Measurements from ENCODE around the gene SPX.

Gene SPX

DNA sequence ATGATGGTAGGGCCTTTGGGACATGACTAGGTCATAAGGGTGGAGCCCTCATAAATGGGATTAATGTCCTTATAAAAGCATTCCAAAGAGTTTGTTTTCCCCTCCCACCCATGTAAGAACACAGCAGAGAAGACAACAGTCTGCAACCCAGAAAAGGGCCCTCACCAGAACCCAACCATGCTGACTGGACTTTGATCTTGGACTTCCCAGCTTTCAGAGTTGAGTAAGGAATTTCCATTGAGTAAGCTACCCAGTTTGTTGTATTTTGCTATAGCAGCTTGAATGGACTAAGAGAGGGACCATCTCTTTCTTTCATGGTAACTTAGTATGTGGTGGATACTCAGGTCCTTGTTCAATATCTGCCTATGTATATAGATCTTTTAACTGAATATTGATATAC, 2.9 kb upstream of the SPX start:
- H2BK5ac ChIP-seq (ENCODE audit: low read depth, low read length, poor library complexity, severe bottlenecking) = no peak overlapping the region
- H3K14ac ChIP-seq (ENCODE audit: low read length in 2 of 2) = no peak overlapping the region
- DNase-seq = no peak
- no peaks in the 10 kb centered on the region for H3K9me3 ChIP-seq (ENCODE audit: control insufficient read depth, low read length)
- H3K27me3 ChIP-seq (ENCODE audit: control insufficient read depth in 1 of 2, insufficient read depth in 1 of 2, low read length in 2 of 2) = peaks cover 0 to 5% of the 10 kb centered on the region in 2 experiments
- H3K4me1 ChIP-seq (ENCODE audit: control insufficient read depth, insufficient read depth, low read depth, low read length) = no peaks in the 10 kb centered on the region
- H2BK12ac ChIP-seq (ENCODE audit: low read length in 2 of 2) = no peak overlapping the region
- no peak overlapping the region for H4K91ac ChIP-seq (ENCODE audit: low read length)
- no peak overlapping the region for H3K27ac ChIP-seq (ENCODE audit: low read length, poor library complexity, severe bottlenecking)
- H3K18ac ChIP-seq (ENCODE audit: low read depth in 1 of 2, low read length in 2 of 2) = no peak overlapping the region
- no peak overlapping the region for H2AFZ ChIP-seq (ENCODE audit: low read depth, low read length)
- H3K4me2 ChIP-seq (ENCODE audit: low read length, poor library complexity, severe bottlenecking) = no peak overlapping the region
- no peak overlapping the region for H3K4me3 ChIP-seq (ENCODE audit: insufficient read depth in 1 of 2, low read depth in 1 of 2, low read length in 2 of 2)
- no peak overlapping the region for H3K4ac ChIP-seq (ENCODE audit: low read depth in 1 of 2, low read length in 2 of 2)
- peaks cover 0 to 9% of the 10 kb centered on the region in 2 experiments for H3K36me3 ChIP-seq (ENCODE audit: control insufficient read depth in 1 of 2, insufficient read depth in 2 of 2, low read depth in 1 of 2, low read length in 2 of 2)
- H3K79me1 ChIP-seq (replicated peaks; ENCODE audit: low read length, poor library complexity, severe bottlenecking) = no peaks in the 10 kb centered on the region
- no peak overlapping the region for H2BK15ac ChIP-seq (ENCODE audit: low read depth, poor library complexity, severe bottlenecking)
- H4K8ac ChIP-seq (ENCODE audit: low read length) = no peak overlapping the region
- no peak overlapping the region for H3K23ac ChIP-seq (ENCODE audit: low read length in 2 of 2)
- H3K9ac ChIP-seq (ENCODE audit: low read length) = no peak overlapping the region
- H2BK120ac ChIP-seq (ENCODE audit: low read depth, low read length) = no peak overlapping the region
- no peak overlapping the region for H2AK5ac ChIP-seq (ENCODE audit: low read length, severe bottlenecking)

DNA sequence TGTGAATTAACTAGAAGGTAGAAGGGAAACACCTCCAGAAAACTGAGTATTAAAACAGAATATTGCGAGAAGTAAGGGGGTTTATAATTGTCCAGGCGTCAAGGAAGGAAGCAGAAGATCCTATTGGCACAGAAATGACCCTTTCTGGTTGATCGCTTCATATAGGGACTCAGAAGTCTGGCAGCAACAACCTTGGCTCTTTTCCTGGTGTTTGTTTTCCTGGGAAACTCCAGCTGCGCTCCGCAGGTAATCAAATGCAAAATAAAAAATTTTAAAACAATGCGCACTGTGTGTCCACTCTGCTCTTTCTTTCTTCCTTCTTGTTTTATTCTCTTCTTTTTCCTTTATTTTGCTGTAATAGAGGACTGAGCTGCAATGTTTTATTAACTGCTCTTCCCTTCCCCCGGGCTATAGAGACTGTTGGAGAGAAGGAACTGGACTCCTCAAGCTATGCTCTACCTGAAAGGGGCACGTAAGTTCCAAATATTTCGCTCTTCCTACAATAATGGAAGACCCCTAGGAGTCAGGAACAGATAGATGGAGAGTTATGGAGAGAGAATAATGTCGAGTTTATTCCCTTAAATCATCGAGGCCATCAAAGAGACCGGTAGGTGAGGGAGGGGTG, 737 bp downstream of the SPX start:
- no peaks in the 10 kb centered on the region for H3K9me3 ChIP-seq (ENCODE audit: control insufficient read depth, low read length)
- H2BK12ac ChIP-seq (ENCODE audit: low read length in 2 of 2) = no peak overlapping the region
- H3K4me2 ChIP-seq (ENCODE audit: low read length, poor library complexity, severe bottlenecking) = peak overlapping the region; percentile 97
- DNase-seq = no peak
- H3K14ac ChIP-seq (ENCODE audit: low read length in 2 of 2) = no peak overlapping the region
- no peaks in the 10 kb centered on the region for H3K4me1 ChIP-seq (ENCODE audit: control insufficient read depth, insufficient read depth, low read depth, low read length)
- no peak overlapping the region for H3K4ac ChIP-seq (ENCODE audit: low read depth in 1 of 2, low read length in 2 of 2)
- H2AFZ ChIP-seq (ENCODE audit: low read depth, low read length) = no peak overlapping the region
- no peak overlapping the region for H4K91ac ChIP-seq (ENCODE audit: low read length)
- H3K4me3 ChIP-seq (ENCODE audit: insufficient read depth in 1 of 2, low read depth in 1 of 2, low read length in 2 of 2) = peak overlapping the region; percentile 70 to 89
- H2BK5ac ChIP-seq (ENCODE audit: low read depth, low read length, poor library complexity, severe bottlenecking) = no peak overlapping the region
- H2BK15ac ChIP-seq (ENCODE audit: low read depth, poor library complexity, severe bottlenecking) = no peak overlapping the region
- no peak overlapping the region for H3K18ac ChIP-seq (ENCODE audit: low read depth in 1 of 2, low read length in 2 of 2)
- 64% methylated on average over 9 of the region's 12 CpGs for WGBS
- H4K8ac ChIP-seq (ENCODE audit: low read length) = no peak overlapping the region
- H3K27me3 ChIP-seq (ENCODE audit: control insufficient read depth in 1 of 2, insufficient read depth in 1 of 2, low read length in 2 of 2) = peaks cover 0 to 15% of the 10 kb centered on the region in 2 experiments
- no peak overlapping the region for H3K27ac ChIP-seq (ENCODE audit: low read length, poor library complexity, severe bottlenecking)
- no peak overlapping the region for H2AK5ac ChIP-seq (ENCODE audit: low read length, severe bottlenecking)
- peak overlapping the region; percentile 67 for H3K9ac ChIP-seq (ENCODE audit: low read length)
- no peak overlapping the region for H3K23ac ChIP-seq (ENCODE audit: low read length in 2 of 2)
- H2BK120ac ChIP-seq (ENCODE audit: low read depth, low read length) = no peak overlapping the region
- H3K36me3 ChIP-seq (ENCODE audit: control insufficient read depth in 1 of 2, insufficient read depth in 2 of 2, low read depth in 1 of 2, low read length in 2 of 2) = no peaks in the 10 kb centered on the region
- no peaks in the 10 kb centered on the region for H3K79me1 ChIP-seq (replicated peaks; ENCODE audit: low read length, poor library complexity, severe bottlenecking)

DNA sequence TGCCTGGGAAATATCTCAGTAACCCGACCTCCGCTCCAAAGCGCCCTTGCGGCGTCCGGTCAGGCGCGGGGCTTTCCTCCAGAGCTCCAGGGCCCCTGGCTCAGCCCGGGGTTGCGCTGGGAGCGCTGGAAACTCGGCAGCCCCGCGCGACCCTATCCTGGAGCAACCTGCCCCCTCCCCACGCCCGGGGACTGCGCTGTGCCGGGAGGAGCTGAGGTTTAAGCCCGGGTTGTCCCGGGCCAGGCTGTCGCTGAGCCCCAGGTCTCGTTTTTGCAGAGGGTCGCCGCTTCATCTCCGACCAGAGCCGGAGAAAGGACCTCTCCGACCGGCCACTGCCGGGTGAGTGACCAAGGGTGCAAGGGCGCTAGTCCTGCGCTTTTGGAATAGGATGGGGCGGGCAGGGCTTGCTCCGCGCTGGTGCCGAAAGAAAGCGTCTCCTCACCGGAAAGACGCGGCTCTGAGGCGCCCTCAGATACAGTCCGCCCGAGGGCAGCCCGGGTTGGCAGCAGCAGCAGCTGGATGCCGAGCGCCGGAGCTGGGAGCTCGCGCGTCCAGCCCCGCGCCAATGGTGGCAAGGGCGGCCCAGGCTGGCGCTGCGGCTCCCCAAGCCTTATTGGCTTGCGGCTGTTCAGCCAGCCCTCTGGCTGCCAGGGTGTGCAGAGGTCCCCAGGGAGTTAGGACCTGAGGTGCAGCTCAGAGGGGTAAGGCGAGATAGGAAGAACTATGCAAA, 1.5 kb downstream of the SPX start:
- Histone ChIP-seq H2BK15ac (ENCODE audit: low read depth, poor library complexity, severe bottlenecking) (no peak overlapping the region), H4K91ac (ENCODE audit: low read length) (peak overlapping the region; percentile 27), H2AFZ (ENCODE audit: low read depth, low read length) (peak overlapping the region; percentile 72), H3K4me2 (ENCODE audit: low read length, poor library complexity, severe bottlenecking) (peak overlapping the region; percentile 97), H3K14ac (ENCODE audit: low read length in 2 of 2) (no peak overlapping the region), H3K23ac (ENCODE audit: low read length in 2 of 2) (no peak overlapping the region), H2AK5ac (ENCODE audit: low read length, severe bottlenecking) (no peak overlapping the region), H4K8ac (ENCODE audit: low read length) (peak overlapping the region; percentile 51), H3K36me3 (ENCODE audit: control insufficient read depth in 1 of 2, insufficient read depth in 2 of 2, low read depth in 1 of 2, low read length in 2 of 2) (no peaks in the 10 kb centered on the region), H3K9me3 (ENCODE audit: control insufficient read depth, low read length) (no peaks in the 10 kb centered on the region), H3K27me3 (ENCODE audit: control insufficient read depth in 1 of 2, insufficient read depth in 1 of 2, low read length in 2 of 2) (peaks cover 0 to 15% of the 10 kb centered on the region in 2 experiments), H3K79me1 (replicated peaks; ENCODE audit: low read length, poor library complexity, severe bottlenecking) (no peaks in the 10 kb centered on the region), H3K4me3 (ENCODE audit: insufficient read depth in 1 of 2, low read depth in 1 of 2, low read length in 2 of 2) (peak overlapping the region; percentile 70 to 89), H2BK5ac (ENCODE audit: low read depth, low read length, poor library complexity, severe bottlenecking) (no peak overlapping the region), H3K27ac (ENCODE audit: low read length, poor library complexity, severe bottlenecking) (no peak overlapping the region), H2BK12ac (ENCODE audit: low read length in 2 of 2) (no peak overlapping the region), H3K9ac (ENCODE audit: low read length) (peak overlapping the region; percentile 67), H3K4me1 (ENCODE audit: control insufficient read depth, insufficient read depth, low read depth, low read length) (no peaks in the 10 kb centered on the region), H3K4ac (ENCODE audit: low read depth in 1 of 2, low read length in 2 of 2) (no peak overlapping the region), H3K18ac (ENCODE audit: low read depth in 1 of 2, low read length in 2 of 2) (peak overlapping the region in 1 of 2 experiments; percentile 11), H2BK120ac (ENCODE audit: low read depth, low read length) (no peak overlapping the region)
- under 1% methylated on average over 55 of the region's 57 CpGs for WGBS
- peak; percentile 62 for DNase-seq

DNA sequence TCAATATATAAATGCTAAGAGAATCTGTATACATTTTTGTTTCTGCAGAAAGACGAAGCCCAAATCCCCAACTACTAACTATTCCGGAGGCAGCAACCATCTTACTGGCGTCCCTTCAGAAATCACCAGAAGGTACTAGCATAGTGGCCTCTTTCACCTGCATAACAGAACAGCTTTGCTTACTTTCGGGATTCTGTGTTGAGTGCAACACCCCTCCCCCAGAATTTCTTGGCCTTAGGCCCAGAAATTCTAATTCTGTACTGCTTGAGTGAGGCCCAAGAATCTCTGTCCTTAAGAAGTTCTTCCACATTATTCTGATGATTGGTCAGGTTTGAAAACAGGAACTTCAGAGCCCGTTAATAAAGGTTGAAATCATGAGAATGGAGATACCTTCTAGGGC, 2.9 kb downstream of the SPX start:
- Histone ChIP-seq H4K8ac (ENCODE audit: low read length) (no peak overlapping the region), H3K36me3 (ENCODE audit: control insufficient read depth in 1 of 2, insufficient read depth in 2 of 2, low read depth in 1 of 2, low read length in 2 of 2) (no peaks in the 10 kb centered on the region), H3K18ac (ENCODE audit: low read depth in 1 of 2, low read length in 2 of 2) (no peak overlapping the region), H3K14ac (ENCODE audit: low read length in 2 of 2) (no peak overlapping the region), H2AK5ac (ENCODE audit: low read length, severe bottlenecking) (no peak overlapping the region), H4K91ac (ENCODE audit: low read length) (no peak overlapping the region), H2BK120ac (ENCODE audit: low read depth, low read length) (no peak overlapping the region), H3K4me2 (ENCODE audit: low read length, poor library complexity, severe bottlenecking) (no peak overlapping the region), H3K9me3 (ENCODE audit: control insufficient read depth, low read length) (no peaks in the 10 kb centered on the region), H3K4ac (ENCODE audit: low read depth in 1 of 2, low read length in 2 of 2) (no peak overlapping the region), H3K27me3 (ENCODE audit: control insufficient read depth in 1 of 2, insufficient read depth in 1 of 2, low read length in 2 of 2) (peaks cover 0 to 15% of the 10 kb centered on the region in 2 experiments), H3K9ac (ENCODE audit: low read length) (no peak overlapping the region), H3K23ac (ENCODE audit: low read length in 2 of 2) (no peak overlapping the region), H2AFZ (ENCODE audit: low read depth, low read length) (no peak overlapping the region), H2BK15ac (ENCODE audit: low read depth, poor library complexity, severe bottlenecking) (no peak overlapping the region), H3K4me3 (ENCODE audit: insufficient read depth in 1 of 2, low read depth in 1 of 2, low read length in 2 of 2) (no peak overlapping the region), H3K27ac (ENCODE audit: low read length, poor library complexity, severe bottlenecking) (no peak overlapping the region), H3K4me1 (ENCODE audit: control insufficient read depth, insufficient read depth, low read depth, low read length) (no peaks in the 10 kb centered on the region), H2BK12ac (ENCODE audit: low read length in 2 of 2) (no peak overlapping the region), H2BK5ac (ENCODE audit: low read depth, low read length, poor library complexity, severe bottlenecking) (no peak overlapping the region), H3K79me1 (replicated peaks; ENCODE audit: low read length, poor library complexity, severe bottlenecking) (no peaks in the 10 kb centered on the region)
- DNase-seq = no peak
- WGBS = 98% methylated on average over 5 of the region's 5 CpGs

Data from mesenchymal stem cell (in vitro differentiated cells and primary cell).